Fibroblast of the aortic adventitia (primary cell): ENCODE results near the gene CRHR2. TPM values are rescaled to one million over a fixed set of nuclear protein-coding genes. Genes with fewer than 3 reads are reported as not detected.

ENCODE experiments used
- DNase-seq: peaks from one replicate; pipeline ENCODE4 v3.0.0-alpha.2; 2010; ENCODE audit warnings: low read depth
- H3K4me3 ChIP-seq: 2 replicates; pipeline ENCODE4 v1.5.1; 2011; ENCODE audit warnings: low read depth, mild to moderate bottlenecking, control low read depth, low read length, moderate library complexity
- CTCF ChIP-seq: IDR thresholded peaks from 2 replicates; pipeline ENCODE4 v1.5.1; 2011; ENCODE audit warnings: mild to moderate bottlenecking, low read length, control low read depth, inconsistent platforms; ENCODE audit not compliant: insufficient read depth
- total RNA-seq: library from RNA; depleted of rRNA; stranded (reverse); fragments of >200 nt; gene quantifications from 2 replicates; pipeline ENCODE4 v1.2.3, GENCODE V29; 2012; ENCODE audit warnings: low replicate concordance

CRHR2 gene
- total RNA-seq, 1 donor: not detected

DNA sequence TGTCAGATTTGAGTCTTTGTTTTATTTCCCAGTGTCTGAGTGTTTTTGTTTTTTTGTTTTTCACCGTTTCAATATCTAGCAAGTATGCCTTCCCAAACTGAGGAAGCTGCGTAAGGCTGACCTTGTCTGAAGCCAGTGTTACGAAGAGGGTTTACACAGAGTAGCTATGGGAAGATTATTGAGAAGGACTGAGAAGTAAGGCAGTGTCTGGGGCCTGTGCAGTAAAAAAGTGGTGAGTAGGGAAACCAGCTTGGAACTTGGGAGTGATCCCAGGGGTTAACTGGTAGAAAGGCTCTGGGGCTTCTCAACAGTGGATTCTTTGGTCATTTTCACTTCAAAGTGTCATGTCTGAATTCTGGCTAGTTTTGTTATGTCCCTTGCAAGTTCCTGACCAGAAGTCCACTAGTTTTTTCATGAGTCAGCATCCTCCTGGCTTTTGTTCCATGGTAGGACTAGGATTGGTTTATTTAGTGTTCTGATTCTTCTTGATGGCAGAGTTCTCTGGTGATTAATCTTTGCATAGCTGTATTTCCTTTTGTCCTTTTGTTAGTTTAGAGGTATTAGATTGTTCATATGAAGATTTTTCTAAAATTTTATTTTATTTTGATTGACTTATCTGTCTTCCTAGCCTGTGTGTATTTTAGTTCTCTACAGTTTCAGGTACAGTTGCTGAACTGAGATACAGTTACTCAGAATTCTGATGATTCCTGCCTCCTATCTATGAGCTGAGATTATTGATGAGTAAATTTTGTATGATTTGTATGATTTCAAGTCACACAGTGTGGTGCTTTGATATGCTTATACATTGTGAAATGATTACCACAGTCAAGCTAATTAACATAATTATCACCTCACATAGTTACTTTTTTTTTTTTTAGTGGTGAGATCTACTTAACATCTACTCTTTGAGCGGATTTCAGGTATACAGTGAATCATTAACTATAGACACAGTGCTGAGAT is 68.6 kb downstream of the CRHR2 start:
- no peak overlapping the region for H3K4me3 ChIP-seq
- no peak for TF ChIP-seq CTCF
- peak; percentile 53 for DNase-seq

GRCh38 chr7:30612658-30613265 is 69.5 kb downstream of the CRHR2 start:
- H3K4me3 ChIP-seq: no peak overlapping the region
- TF ChIP-seq CTCF: no peak
- no peak for DNase-seq

DNA sequence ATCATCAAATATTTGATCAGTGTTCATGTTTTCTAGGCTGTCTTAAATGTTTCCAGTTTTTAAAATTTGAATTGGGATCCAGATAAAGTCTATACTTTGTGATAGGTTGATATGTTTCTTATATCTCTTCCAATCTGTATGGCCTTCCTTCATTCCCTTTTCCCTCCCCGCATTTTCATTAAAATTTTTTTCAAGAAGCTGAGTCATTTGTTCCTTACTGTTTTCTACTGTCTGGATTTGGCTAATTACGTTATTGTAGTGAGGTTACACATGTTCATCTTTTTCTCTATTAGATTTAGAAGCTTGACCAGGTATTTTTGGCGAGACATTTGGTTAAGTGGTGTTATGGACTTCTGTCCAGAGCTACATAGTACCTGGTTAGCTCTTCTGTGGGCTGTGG is 76.4 kb downstream of the CRHR2 start:
- no peak for TF ChIP-seq CTCF
- H3K4me3 ChIP-seq: no peak overlapping the region
- DNase-seq: no peak

- no peak for TF ChIP-seq CTCF
- DNase-seq: no peak
- no peak overlapping the region for H3K4me3 ChIP-seq
These were observed 77.4 kb downstream of the CRHR2 start for GRCh38 chr7:30604901-30605300.

Other genes with a start within 250 kb of the CRHR2 start
- gene NOD1, start 203.7 kb downstream of the CRHR2 start, total RNA-seq: 7.5 and 14.8 TPM in 2 replicates
- gene GGCT, start 177.6 kb downstream of the CRHR2 start, total RNA-seq: 27.3 and 47.8 TPM in 2 replicates
- 298 and 452 TPM in 2 replicates for gene GARS1, start 87.6 kb downstream of the CRHR2 start, total RNA-seq
- gene INMT, start 69.7 kb upstream of the CRHR2 start, total RNA-seq: 2.5 and 219 TPM in 2 replicates
- gene MINDY4, start 89.0 kb upstream of the CRHR2 start, total RNA-seq: 7.3 and 13.2 TPM in 2 replicates
- 2.8 and 4.5 TPM in 2 replicates for gene AQP1, start 229.4 kb upstream of the CRHR2 start, total RNA-seq